ENCODE measurements around the gene MEF2C.

The MEF2C gene

DNA sequence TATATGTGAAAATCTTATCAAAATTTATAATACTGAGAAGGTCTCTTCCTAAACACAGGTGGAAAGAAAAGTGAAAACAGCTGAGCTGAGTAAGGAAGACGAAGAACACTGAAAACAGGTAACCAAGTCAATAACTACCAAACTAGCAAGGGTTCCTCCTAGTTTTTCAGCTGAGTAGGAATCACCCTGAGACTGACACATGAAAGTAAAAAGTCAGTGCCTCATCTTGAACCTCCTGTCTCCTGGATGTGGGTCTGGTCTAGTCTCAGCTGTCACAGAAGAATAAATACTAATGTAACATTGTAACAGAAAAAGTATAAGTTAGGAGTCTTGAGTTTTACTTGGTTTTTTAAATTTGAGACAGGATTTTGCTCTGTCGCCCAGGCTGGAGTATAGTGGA, 121.0 kb downstream of the MEF2C start:
- Histone ChIP-seq H3K9me3 (ENCODE audit: control insufficient read depth, insufficient read depth, low read length) (no peaks in the 10 kb centered on the region), H3K36me3 (ENCODE audit: control insufficient read depth, low read length) (peaks cover 78% of the 10 kb centered on the region), H3K4me2 (ENCODE audit: low read length) (no peak overlapping the region), H3K4me1 (ENCODE audit: control insufficient read depth, low read length) (no peaks in the 10 kb centered on the region), H3K79me2 (ENCODE audit: control insufficient read depth, low read length) (peaks cover 36% of the 10 kb centered on the region), H4K20me1 (ENCODE audit: control insufficient read depth, insufficient read depth, low read depth, low read length) (peaks cover 3% of the 10 kb centered on the region; the same call in 1 of the 2 replicates), H3F3A (ENCODE audit: control insufficient read depth, insufficient read depth) (no peaks in the 10 kb centered on the region), H3K9me2 (replicated peaks; ENCODE audit: control insufficient read depth, low read length) (no peaks in the 10 kb centered on the region), H3K27me3 (ENCODE audit: control insufficient read depth, low read length) (no peaks in the 10 kb centered on the region), H3K27ac (ENCODE audit: low read depth, low read length) (no peak overlapping the region), H3K4me3 (ENCODE audit: low read length) (no peak overlapping the region)
- no peak for TF ChIP-seq EZH2phosphoT487 (IDR thresholded peaks at IDR 0.05; ENCODE audit: borderline replicate concordance, low read length)

DNA sequence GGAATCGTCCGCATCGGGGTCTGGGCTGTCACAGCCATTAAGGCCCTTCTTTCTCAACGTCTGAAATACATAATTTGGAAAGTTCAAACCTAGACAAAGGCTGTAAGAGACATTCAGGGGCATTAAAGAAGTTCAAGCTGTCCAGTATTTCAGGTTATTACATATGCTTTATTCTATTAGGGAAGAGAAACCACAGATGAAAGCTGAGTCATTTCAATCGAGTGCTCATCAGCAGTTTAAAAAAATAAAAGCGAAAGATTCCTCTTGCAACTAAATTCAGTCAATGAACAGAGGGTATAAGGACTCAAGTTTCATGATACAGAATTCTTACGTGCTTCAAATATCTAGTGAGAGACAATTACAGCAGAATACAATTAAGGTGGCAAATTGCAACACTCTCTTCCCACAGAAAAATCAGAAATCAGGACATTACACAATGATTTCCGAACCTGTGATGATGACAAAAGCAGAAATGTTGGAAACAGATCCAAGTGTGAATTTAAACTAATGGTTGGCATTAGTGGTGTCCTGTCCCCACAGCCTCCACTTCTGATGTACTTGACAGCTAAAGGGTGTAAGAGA, 121.6 kb downstream of the MEF2C start:
- Histone ChIP-seq H3F3A (ENCODE audit: control insufficient read depth, insufficient read depth) (no peaks in the 10 kb centered on the region), H3K27ac (ENCODE audit: low read depth, low read length) (no peak overlapping the region), H3K27me3 (ENCODE audit: control insufficient read depth, low read length) (no peaks in the 10 kb centered on the region), H3K36me3 (ENCODE audit: control insufficient read depth, low read length) (peaks cover 78% of the 10 kb centered on the region), H3K79me2 (ENCODE audit: control insufficient read depth, low read length) (peaks cover 31% of the 10 kb centered on the region), H3K4me3 (ENCODE audit: low read length) (no peak overlapping the region), H3K9me3 (ENCODE audit: control insufficient read depth, insufficient read depth, low read length) (no peaks in the 10 kb centered on the region), H4K20me1 (ENCODE audit: control insufficient read depth, insufficient read depth, low read depth, low read length) (peaks cover 3% of the 10 kb centered on the region; the same call in 1 of the 2 replicates), H3K9me2 (replicated peaks; ENCODE audit: control insufficient read depth, low read length) (no peaks in the 10 kb centered on the region), H3K4me2 (ENCODE audit: low read length) (no peak overlapping the region), H3K4me1 (ENCODE audit: control insufficient read depth, low read length) (no peaks in the 10 kb centered on the region)
- no peak for TF ChIP-seq EZH2phosphoT487 (IDR thresholded peaks at IDR 0.05; ENCODE audit: borderline replicate concordance, low read length)
- TF ChIP-seq, protein P1, sequence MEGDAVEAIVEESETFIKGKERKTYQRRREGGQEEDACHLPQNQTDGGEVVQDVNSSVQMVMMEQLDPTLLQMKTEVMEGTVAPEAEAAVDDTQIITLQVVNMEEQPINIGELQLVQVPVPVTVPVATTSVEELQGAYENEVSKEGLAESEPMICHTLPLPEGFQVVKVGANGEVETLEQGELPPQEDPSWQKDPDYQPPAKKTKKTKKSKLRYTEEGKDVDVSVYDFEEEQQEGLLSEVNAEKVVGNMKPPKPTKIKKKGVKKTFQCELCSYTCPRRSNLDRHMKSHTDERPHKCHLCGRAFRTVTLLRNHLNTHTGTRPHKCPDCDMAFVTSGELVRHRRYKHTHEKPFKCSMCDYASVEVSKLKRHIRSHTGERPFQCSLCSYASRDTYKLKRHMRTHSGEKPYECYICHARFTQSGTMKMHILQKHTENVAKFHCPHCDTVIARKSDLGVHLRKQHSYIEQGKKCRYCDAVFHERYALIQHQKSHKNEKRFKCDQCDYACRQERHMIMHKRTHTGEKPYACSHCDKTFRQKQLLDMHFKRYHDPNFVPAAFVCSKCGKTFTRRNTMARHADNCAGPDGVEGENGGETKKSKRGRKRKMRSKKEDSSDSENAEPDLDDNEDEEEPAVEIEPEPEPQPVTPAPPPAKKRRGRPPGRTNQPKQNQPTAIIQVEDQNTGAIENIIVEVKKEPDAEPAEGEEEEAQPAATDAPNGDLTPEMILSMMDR (IDR thresholded peaks at IDR 0.05; ENCODE audit: low read depth, low read length, poor library complexity, severe bottlenecking), result no peak

DNA sequence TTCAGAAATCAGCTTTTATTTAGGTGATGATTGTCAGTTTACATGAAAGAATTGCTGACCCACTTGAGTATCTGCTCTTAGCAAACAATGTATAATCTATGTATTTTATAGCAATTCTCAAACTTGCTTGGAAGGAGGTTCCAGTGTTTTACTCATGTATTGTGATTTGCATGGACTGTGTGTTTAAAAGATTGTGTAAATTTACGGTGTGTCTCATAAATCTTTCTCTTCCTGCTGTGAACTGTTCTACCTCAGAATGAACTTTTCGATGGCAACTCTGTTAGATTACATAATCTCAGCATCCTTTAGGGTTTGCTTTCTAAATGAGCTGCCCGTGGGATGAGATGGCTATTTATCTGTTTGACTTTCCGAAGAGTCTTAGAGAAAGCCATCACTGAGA, 122.5 kb downstream of the MEF2C start:
- no peaks in the 10 kb centered on the region for H3K9me2 ChIP-seq (replicated peaks; ENCODE audit: control insufficient read depth, low read length)
- H3K27me3 ChIP-seq (ENCODE audit: control insufficient read depth, low read length), result no peaks in the 10 kb centered on the region
- peaks cover 3% of the 10 kb centered on the region; the same call in 1 of the 2 replicates for H4K20me1 ChIP-seq (ENCODE audit: control insufficient read depth, insufficient read depth, low read depth, low read length)
- H3K79me2 ChIP-seq (ENCODE audit: control insufficient read depth, low read length), result peaks cover 26% of the 10 kb centered on the region
- no peak overlapping the region for H3K27ac ChIP-seq (ENCODE audit: low read depth, low read length)
- H3K9me3 ChIP-seq (ENCODE audit: control insufficient read depth, insufficient read depth, low read length), result no peaks in the 10 kb centered on the region
- no peaks in the 10 kb centered on the region for H3K4me1 ChIP-seq (ENCODE audit: control insufficient read depth, low read length)
- H3K36me3 ChIP-seq (ENCODE audit: control insufficient read depth, low read length), result peaks cover 79% of the 10 kb centered on the region
- TF ChIP-seq, protein P1 (IDR thresholded peaks at IDR 0.05; ENCODE audit: low read depth, low read length, poor library complexity, severe bottlenecking), result no peak
- TF ChIP-seq EZH2phosphoT487 (IDR thresholded peaks at IDR 0.05; ENCODE audit: borderline replicate concordance, low read length), result no peak
- no peak overlapping the region for H3K4me2 ChIP-seq (ENCODE audit: low read length)
- 0 out of 2 replicates have a peak, but pooled peaks cover under 1% of the 10 kb centered on the region for H3F3A ChIP-seq (ENCODE audit: control insufficient read depth, insufficient read depth)
- no peak overlapping the region for H3K4me3 ChIP-seq (ENCODE audit: low read length)

DNA sequence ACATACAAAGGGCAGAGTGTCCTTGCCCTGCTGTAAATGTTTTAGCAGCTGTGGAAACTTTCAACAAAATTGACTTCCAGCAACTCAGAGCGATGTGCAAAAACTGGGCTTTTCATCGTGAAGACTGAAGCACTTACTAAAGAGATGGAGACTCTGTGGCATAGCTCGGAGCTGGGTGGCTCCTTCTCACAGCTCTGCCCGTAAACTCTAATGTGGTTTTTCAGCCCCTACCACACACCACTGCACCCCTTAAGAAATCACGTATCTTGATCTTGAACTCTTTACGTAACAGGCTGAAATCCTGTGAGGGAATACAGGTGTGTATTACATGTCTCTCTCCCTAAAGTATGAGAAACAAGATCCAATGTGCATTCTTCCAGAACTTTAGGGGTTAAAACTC, 124.4 kb downstream of the MEF2C start:
- H3K4me2 ChIP-seq (ENCODE audit: low read length), result no peak overlapping the region
- H3K27me3 ChIP-seq (ENCODE audit: control insufficient read depth, low read length), result no peaks in the 10 kb centered on the region
- no peaks in the 10 kb centered on the region for H3K9me3 ChIP-seq (ENCODE audit: control insufficient read depth, insufficient read depth, low read length)
- peaks cover 13% of the 10 kb centered on the region; the same call in 1 of the 2 replicates for H3K79me2 ChIP-seq (ENCODE audit: control insufficient read depth, low read length)
- H3K4me1 ChIP-seq (ENCODE audit: control insufficient read depth, low read length), result no peaks in the 10 kb centered on the region
- no peak overlapping the region for H3K27ac ChIP-seq (ENCODE audit: low read depth, low read length)
- 0 out of 2 replicates have a peak, but pooled peaks cover 4% of the 10 kb centered on the region for H3F3A ChIP-seq (ENCODE audit: control insufficient read depth, insufficient read depth)
- H3K4me3 ChIP-seq (ENCODE audit: low read length), result no peak overlapping the region
- TF ChIP-seq, protein P1 (IDR thresholded peaks at IDR 0.05; ENCODE audit: low read depth, low read length, poor library complexity, severe bottlenecking), result no peak
- TF ChIP-seq EZH2phosphoT487 (IDR thresholded peaks at IDR 0.05; ENCODE audit: borderline replicate concordance, low read length), result no peak
- H3K36me3 ChIP-seq (ENCODE audit: control insufficient read depth, low read length), result peaks cover 84% of the 10 kb centered on the region
- peaks cover 3% of the 10 kb centered on the region; the same call in 1 of the 2 replicates for H4K20me1 ChIP-seq (ENCODE audit: control insufficient read depth, insufficient read depth, low read depth, low read length)
- H3K9me2 ChIP-seq (replicated peaks; ENCODE audit: control insufficient read depth, low read length), result no peaks in the 10 kb centered on the region

All from DOHH2 (cell line).